Gastroesophageal sphincter (tissue), 4 donors: Measurements from ENCODE around the gene CCNY. TPM values are rescaled to one million over a fixed set of nuclear protein-coding genes. Genes with fewer than 3 reads are reported as not detected.
"Not testable (repeated sequence)": the region's sequence is repeated elsewhere in the genome, so short reads cannot be mapped to it uniquely, and the experiment has no call there.

Experiments used
- ATAC-seq: fragments of 150-250 bp; one replicate; pipeline ENCODE4 v1.9.1; 2016; ENCODE audit warnings: mild to moderate bottlenecking, moderate library complexity
- H3K27ac ChIP-seq, 4 donors: fragments of 200-600 bp; sonication (generic) in 3 of 4; 1 replicate in 3 of 4; 2 replicates in 1 of 4; pipeline ENCODE4 v1.5.1; 2016 to 2019
- H3K27me3 ChIP-seq: fragments of 200-600 bp; sonication (generic); one replicate; pipeline ENCODE4 v1.5.1; 2019
- H3K36me3 ChIP-seq, 2 donors: fragments of 200-600 bp; sonication (generic); one replicate each; pipeline ENCODE4 v1.5.1; 2019; ENCODE audit warnings: control low read depth in 1 of 2
- H3K4me1 ChIP-seq, 3 donors: fragments of 200-600 bp; sonication (generic); 1 replicate in 2 of 3; 2 replicates in 1 of 3; pipeline ENCODE4 v1.5.1; 2016 to 2019; ENCODE audit warnings: control low read depth in 2 of 3
- H3K4me3 ChIP-seq, 2 donors: fragments of 200-600 bp; sonication (generic); one replicate each; pipeline ENCODE4 v1.5.1; 2019; ENCODE audit warnings: mild to moderate bottlenecking in 1 of 2, moderate library complexity in 1 of 2
- H3K9me3 ChIP-seq, 3 donors: fragments of 200-600 bp; sonication (generic); one replicate each; pipeline ENCODE4 v1.5.1; 2017 to 2019; ENCODE audit warnings: control low read depth in 2 of 3
- EP300 ChIP-seq: sonication (generic); formaldehyde crosslinking; IDR thresholded peaks from one replicate; pipeline ENCODE4 v1.6.1; 2017; ENCODE audit warnings: antibody characterized with exemption, mild to moderate bottlenecking
- POLR2A ChIP-seq, 2 donors: fragments of 450-650 bp; IDR thresholded peaks; one replicate each; pipeline ENCODE4 v1.6.1; 2017; ENCODE audit warnings: antibody characterized with exemption in 2 of 2, mild to moderate bottlenecking in 2 of 2, moderate library complexity in 1 of 2
- POLR2AphosphoS5 ChIP-seq: sonication (generic); formaldehyde crosslinking; IDR thresholded peaks from one replicate; pipeline ENCODE4 v1.6.1; 2017; ENCODE audit warnings: antibody characterized with exemption
- WGBS, 2 donors: methylation state at CpG; one replicate each; pipeline ENCODE4 v1.1.5; 2018; ENCODE audit warnings: low coverage in 1 of 2; 5-methylcytosine and 5-hydroxymethylcytosine counted together
- total RNA-seq, 4 donors: library from RNA; depleted of rRNA; stranded (reverse); fragments of >200 nt; gene quantifications; one replicate each; pipeline ENCODE4 v1.1.0, GENCODE V29; 2016
- TF ChIP-seq, protein P1 (sequence below), 4 experiments: fragments of 200-600 bp in 2 of 4; fragments of 450-650 bp in 2 of 4; sonication (generic) in 1 of 4; IDR thresholded peaks; one replicate each; pipeline ENCODE4 v1.5.1; 2017 to 2019; ENCODE audit warnings: antibody characterized with exemption in 4 of 4, mild to moderate bottlenecking in 2 of 4, moderate library complexity in 2 of 4

CCNY gene
- total RNA-seq, 4 donors from 2014 or later, result 35.5 to 106 (median 63.2) TPM

DNA sequence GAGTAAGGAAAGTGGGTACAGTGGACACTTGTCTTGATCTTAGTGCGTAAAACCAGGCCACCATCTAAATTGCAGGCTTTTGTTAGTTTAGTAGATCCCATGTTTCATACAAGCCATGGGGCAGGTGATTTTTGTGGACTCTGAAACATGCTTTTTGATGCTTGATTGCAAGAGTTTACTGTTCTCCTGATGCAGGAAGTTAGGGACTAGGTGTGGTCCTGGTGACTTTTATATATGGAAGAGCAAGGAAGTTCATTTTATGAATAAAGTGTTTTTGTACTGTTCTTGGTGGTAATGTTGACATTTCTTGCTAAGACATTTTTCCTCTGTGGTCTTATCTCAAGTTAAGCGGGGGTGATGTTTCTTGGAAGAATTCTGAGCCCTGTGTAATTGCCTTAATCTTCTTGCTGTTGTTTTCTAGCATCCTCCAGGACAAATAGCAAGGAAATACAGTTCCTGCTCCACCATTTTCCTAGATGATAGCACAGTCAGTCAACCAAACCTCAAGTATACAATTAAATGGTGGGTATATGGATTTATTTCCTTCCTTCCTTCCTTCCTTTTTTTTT, 179.9 kb downstream of the CCNY start:
- ATAC-seq, result no peak
- no peaks in the 10 kb centered on the region for H3K27me3 ChIP-seq
- H3K36me3 ChIP-seq, result peaks cover 0 to 3% of the 10 kb centered on the region in 2 donors
- no peaks in the 10 kb centered on the region for H3K4me1 ChIP-seq
- H3K27ac ChIP-seq, result no peak overlapping the region
- H3K9me3 ChIP-seq, result no peaks in the 10 kb centered on the region
- no peak overlapping the region for H3K4me3 ChIP-seq
- WGBS, 2 donors, result 91 to 93% methylated on average over 2 of the region's 2 CpGs
- TF ChIP-seq EP300, result no peak
- TF ChIP-seq, protein P1, sequence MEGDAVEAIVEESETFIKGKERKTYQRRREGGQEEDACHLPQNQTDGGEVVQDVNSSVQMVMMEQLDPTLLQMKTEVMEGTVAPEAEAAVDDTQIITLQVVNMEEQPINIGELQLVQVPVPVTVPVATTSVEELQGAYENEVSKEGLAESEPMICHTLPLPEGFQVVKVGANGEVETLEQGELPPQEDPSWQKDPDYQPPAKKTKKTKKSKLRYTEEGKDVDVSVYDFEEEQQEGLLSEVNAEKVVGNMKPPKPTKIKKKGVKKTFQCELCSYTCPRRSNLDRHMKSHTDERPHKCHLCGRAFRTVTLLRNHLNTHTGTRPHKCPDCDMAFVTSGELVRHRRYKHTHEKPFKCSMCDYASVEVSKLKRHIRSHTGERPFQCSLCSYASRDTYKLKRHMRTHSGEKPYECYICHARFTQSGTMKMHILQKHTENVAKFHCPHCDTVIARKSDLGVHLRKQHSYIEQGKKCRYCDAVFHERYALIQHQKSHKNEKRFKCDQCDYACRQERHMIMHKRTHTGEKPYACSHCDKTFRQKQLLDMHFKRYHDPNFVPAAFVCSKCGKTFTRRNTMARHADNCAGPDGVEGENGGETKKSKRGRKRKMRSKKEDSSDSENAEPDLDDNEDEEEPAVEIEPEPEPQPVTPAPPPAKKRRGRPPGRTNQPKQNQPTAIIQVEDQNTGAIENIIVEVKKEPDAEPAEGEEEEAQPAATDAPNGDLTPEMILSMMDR (IDR thresholded peaks at IDR 0.05), result no peak
- no peak for TF ChIP-seq POLR2A (IDR thresholded peaks at IDR 0.05)
- no peak for TF ChIP-seq POLR2AphosphoS5

- H3K27me3 ChIP-seq, result no peaks in the 10 kb centered on the region
- H3K27ac ChIP-seq, result no peak overlapping the region
- H3K9me3 ChIP-seq, result no peaks in the 10 kb centered on the region
- H3K4me3 ChIP-seq, result no peak overlapping the region
- 85 to 92% methylated on average over 1 to 2 of the region's 11 CpGs for WGBS, 2 donors
- TF ChIP-seq, protein P1 (IDR thresholded peaks at IDR 0.05), result no peak
- TF ChIP-seq EP300, result no peak
- no peak for TF ChIP-seq POLR2AphosphoS5
- no peak for TF ChIP-seq POLR2A (IDR thresholded peaks at IDR 0.05)
- peaks cover 0 to 7% of the 10 kb centered on the region in 2 donors for H3K36me3 ChIP-seq
- no peaks in the 10 kb centered on the region for H3K4me1 ChIP-seq
- ATAC-seq, result peak; percentile 28
These were observed 181.3 kb downstream of the CCNY start for GRCh38 chr10:35517431-35518181.

DNA sequence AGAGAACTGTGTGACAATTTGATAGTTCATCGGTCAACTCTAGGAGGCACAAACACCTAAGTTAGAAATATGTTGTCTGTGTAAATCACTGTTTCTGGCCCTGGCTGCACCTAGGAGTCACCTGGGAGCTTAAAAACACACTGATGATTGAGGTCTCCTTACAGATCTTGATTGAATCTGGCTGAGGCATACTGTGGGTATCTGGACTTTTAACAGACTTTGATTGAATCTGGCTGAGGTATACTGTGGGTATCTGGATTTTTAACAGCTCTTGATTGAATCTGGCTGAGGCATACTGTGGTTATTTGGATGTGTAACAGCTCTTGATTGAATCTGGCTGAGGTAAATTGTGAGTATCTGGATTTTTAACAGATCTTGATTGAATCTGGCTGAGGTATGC, 181.9 kb downstream of the CCNY start:
- ATAC-seq, H3K4me1 ChIP-seq, H3K27me3 ChIP-seq, H3K9me3 ChIP-seq, H3K4me3 ChIP-seq, H3K27ac ChIP-seq, H3K36me3 ChIP-seq: not testable (repeated sequence)
- WGBS, 2 donors, result 100% methylated on average over 1 of the region's 1 CpG; no CpG with 5 or more reads in 1 of the 2 donors

DNA sequence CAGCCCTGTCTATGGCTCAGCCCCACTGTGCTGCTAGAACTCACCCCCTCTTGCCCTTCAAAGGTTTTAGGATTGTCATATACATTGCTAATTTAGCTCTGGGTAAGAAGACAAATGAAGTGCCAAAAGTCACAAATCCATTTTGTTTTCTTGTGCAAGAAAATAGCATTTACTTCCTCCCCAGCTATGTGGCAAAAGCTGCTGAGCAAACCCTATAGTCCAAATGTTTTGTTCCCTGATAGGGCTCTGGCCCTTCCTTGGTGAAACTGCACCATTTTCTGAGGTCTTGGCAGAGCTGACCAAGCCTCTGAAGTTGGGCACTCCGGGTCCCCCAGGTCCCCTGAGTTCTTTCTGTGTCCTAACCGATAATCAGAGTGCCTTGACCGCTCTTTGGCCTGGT, 184.7 kb downstream of the CCNY start:
- TF ChIP-seq POLR2A (IDR thresholded peaks at IDR 0.05) (no peak), POLR2AphosphoS5 (no peak), EP300 (no peak)
- TF ChIP-seq, protein P1 (IDR thresholded peaks at IDR 0.05), result no peak
- 96% methylated on average over 3 of the region's 3 CpGs; no CpG with 5 or more reads in 1 of the 2 donors for WGBS, 2 donors
- no peak for ATAC-seq

GRCh38 chr10:35523670-35524225, 187.4 kb downstream of the CCNY start:
- 81 to 94% methylated on average over 3 of the region's 3 CpGs for WGBS, 2 donors
- Histone ChIP-seq H3K36me3 (peaks cover 0 to 7% of the 10 kb centered on the region in 2 donors), H3K27ac (no peak overlapping the region), H3K27me3 (no peaks in the 10 kb centered on the region), H3K4me1 (no peaks in the 10 kb centered on the region), H3K9me3 (no peaks in the 10 kb centered on the region), H3K4me3 (no peak overlapping the region)
- ATAC-seq, result no peak
- no peak for TF ChIP-seq POLR2AphosphoS5
- TF ChIP-seq EP300, result no peak
- TF ChIP-seq, protein P1 (IDR thresholded peaks at IDR 0.05), result no peak
- TF ChIP-seq POLR2A (IDR thresholded peaks at IDR 0.05), result no peak

More for the DNA sequence above, 184.7 kb downstream of the CCNY start:
- H3K27me3 ChIP-seq, result no peaks in the 10 kb centered on the region
- no peaks in the 10 kb centered on the region for H3K9me3 ChIP-seq
- no peak overlapping the region for H3K4me3 ChIP-seq
- H3K27ac ChIP-seq, result no peak overlapping the region
- peaks cover 0 to 7% of the 10 kb centered on the region in 2 donors for H3K36me3 ChIP-seq
- no peaks in the 10 kb centered on the region for H3K4me1 ChIP-seq
